GM13977 (cell line): ENCODE data around the gene ASPSCR1.
A peak's percentile ranks its signal among the peaks of the same experiment; 100 is the strongest.

Experiments used
- DNase-seq: peaks from one replicate; pipeline ENCODE4 v3.0.0; 2012; ENCODE audit warnings: low spot score
- CTCF ChIP-seq: IDR thresholded peaks from 2 replicates; pipeline ENCODE4 v1.5.1; 2012; ENCODE audit warnings: mild to moderate bottlenecking, control low read depth; ENCODE audit not compliant: insufficient read depth; ENCODE audit errors: extremely low read depth, missing control alignments
- in situ Hi-C: fragments of 300-500 bp; cut with MboI; formaldehyde crosslinking; loops from one replicate; pipeline ENCODE4 v1.12.0; 2022; ENCODE audit warnings: low sequenced_read_pairs, low pct_unique_long_range_greater_than_20kb, mixed read lengths, inconsistent platforms; ENCODE audit not compliant: unreplicated experiment

The ASPSCR1 gene

GRCh38 chr17:81961521-81962498 lies 15.6 kb upstream of the ASPSCR1 start:
- TF ChIP-seq CTCF, result no peak
- DNase-seq, result no peak
- in situ Hi-C loops, result no loop called here

GRCh38 chr17:81962499-81963441 lies 14.7 kb upstream of the ASPSCR1 start:
- in situ Hi-C loops, result no loop called here
- no peak for TF ChIP-seq CTCF
- no peak for DNase-seq

- no peak for TF ChIP-seq CTCF
- in situ Hi-C loops, result no loop called here
- DNase-seq, result no peak
These were observed 13.2 kb upstream of the ASPSCR1 start for GRCh38 chr17:81964081-81964849.

- in situ Hi-C loops, result no loop called here
- peak; percentile 63 for DNase-seq
- TF ChIP-seq CTCF, result no peak
These were observed 10.8 kb upstream of the ASPSCR1 start for GRCh38 chr17:81966343-81967243.

- no peak for TF ChIP-seq CTCF
- in situ Hi-C loops, result no loop called here
- no peak for DNase-seq
These were observed 10.2 kb upstream of the ASPSCR1 start for GRCh38 chr17:81967244-81967532.
